Neural crest cell (in vitro differentiated cells): ENCODE data around the gene RFTN1. TPM values are rescaled to one million over a fixed set of nuclear protein-coding genes. Genes with fewer than 3 reads are reported as not detected.

Experiments used
- DNase-seq: peaks from one replicate; pipeline ENCODE4 v3.0.0; 2021; ENCODE audit warnings: low read depth, mixed read lengths, low spot score
- H3K27ac Mint-ChIP-seq: one replicate; pipeline ENCODE4 v1.8.0; 2021; ENCODE audit warnings: mild to moderate bottlenecking, mixed read lengths; ENCODE audit not compliant: unreplicated experiment
- H3K27me3 Mint-ChIP-seq: 2 replicates; pipeline ENCODE4 v1.8.0; 2021; ENCODE audit warnings: low read depth, mild to moderate bottlenecking, mixed read lengths
- H3K36me3 Mint-ChIP-seq: 2 replicates; pipeline ENCODE4 v1.8.0; 2021; ENCODE audit warnings: low read depth, mild to moderate bottlenecking, mixed read lengths
- H3K4me1 Mint-ChIP-seq: 2 replicates; pipeline ENCODE4 v1.8.0; 2021; ENCODE audit warnings: mixed read lengths
- H3K4me3 Mint-ChIP-seq: one replicate; pipeline ENCODE4 v1.8.0; 2021; ENCODE audit warnings: mild to moderate bottlenecking, mixed read lengths
- H3K9me3 Mint-ChIP-seq: 2 replicates; pipeline ENCODE4 v1.8.0; 2021; ENCODE audit warnings: mixed read lengths
- total RNA-seq: library from RNA; stranded (reverse); gene quantifications from 2 replicates; pipeline ENCODE4 v1.2.1, GENCODE V29; 2021
- TF ChIP-seq, protein P1 (sequence below): fragments of 200-600 bp; sonication (generic); conservative IDR thresholded peaks from 2 replicates; pipeline ENCODE4 v1.5.0; 2021; ENCODE audit warnings: antibody characterized with exemption, mild to moderate bottlenecking

The RFTN1 gene
- total RNA-seq, 1 donor from 2014 or later = 2.0 TPM

DNA sequence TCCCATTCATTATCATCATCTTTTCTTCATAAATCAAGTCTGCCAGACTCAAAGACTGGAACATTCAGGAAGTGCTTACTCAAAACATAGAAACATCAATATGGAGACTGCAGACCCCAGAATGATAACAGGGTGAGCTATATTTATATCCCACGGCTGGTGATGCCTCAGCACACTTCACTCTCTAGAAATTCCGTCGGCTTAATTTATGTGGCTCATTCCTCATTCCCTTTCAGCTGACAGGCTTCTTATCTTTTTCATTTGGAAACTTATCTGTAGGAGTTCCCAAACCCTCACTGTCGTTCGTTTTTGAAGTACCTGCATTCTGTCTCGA, 45.5 kb downstream of the RFTN1 start:
- no peaks in the 10 kb centered on the region for H3K27me3 Mint-ChIP-seq
- no peak for DNase-seq
- no peak overlapping the region for H3K4me3 Mint-ChIP-seq
- TF ChIP-seq, protein P1, sequence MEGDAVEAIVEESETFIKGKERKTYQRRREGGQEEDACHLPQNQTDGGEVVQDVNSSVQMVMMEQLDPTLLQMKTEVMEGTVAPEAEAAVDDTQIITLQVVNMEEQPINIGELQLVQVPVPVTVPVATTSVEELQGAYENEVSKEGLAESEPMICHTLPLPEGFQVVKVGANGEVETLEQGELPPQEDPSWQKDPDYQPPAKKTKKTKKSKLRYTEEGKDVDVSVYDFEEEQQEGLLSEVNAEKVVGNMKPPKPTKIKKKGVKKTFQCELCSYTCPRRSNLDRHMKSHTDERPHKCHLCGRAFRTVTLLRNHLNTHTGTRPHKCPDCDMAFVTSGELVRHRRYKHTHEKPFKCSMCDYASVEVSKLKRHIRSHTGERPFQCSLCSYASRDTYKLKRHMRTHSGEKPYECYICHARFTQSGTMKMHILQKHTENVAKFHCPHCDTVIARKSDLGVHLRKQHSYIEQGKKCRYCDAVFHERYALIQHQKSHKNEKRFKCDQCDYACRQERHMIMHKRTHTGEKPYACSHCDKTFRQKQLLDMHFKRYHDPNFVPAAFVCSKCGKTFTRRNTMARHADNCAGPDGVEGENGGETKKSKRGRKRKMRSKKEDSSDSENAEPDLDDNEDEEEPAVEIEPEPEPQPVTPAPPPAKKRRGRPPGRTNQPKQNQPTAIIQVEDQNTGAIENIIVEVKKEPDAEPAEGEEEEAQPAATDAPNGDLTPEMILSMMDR = no peak
- no peaks in the 10 kb centered on the region for H3K4me1 Mint-ChIP-seq
- no peak overlapping the region for H3K27ac Mint-ChIP-seq
- H3K36me3 Mint-ChIP-seq = no peaks in the 10 kb centered on the region
- peaks cover 2% of the 10 kb centered on the region for H3K9me3 Mint-ChIP-seq

DNA sequence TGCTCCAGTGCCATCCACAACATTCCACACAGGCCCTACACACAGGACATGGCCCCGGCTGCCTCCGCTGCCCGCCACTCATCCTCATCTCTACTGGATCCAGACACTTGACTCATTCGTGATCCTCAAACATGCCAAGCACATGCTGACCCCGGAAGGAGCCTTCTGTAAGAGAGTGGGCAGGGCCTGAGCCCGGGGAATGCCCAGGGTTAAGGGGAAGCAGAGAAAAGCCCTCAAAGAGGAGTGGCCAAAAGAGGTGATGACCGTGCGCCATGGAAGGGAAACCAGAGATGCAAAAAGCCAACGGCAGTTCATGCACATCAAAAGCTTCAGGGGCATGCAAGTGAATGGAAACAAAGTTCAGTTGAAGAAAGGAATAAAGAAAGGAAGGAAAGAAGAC, 46.1 kb downstream of the RFTN1 start:
- H3K36me3 Mint-ChIP-seq = no peaks in the 10 kb centered on the region
- H3K9me3 Mint-ChIP-seq = peaks cover 2% of the 10 kb centered on the region
- H3K4me1 Mint-ChIP-seq = no peaks in the 10 kb centered on the region
- H3K4me3 Mint-ChIP-seq = no peak overlapping the region
- no peak for DNase-seq
- H3K27me3 Mint-ChIP-seq = no peaks in the 10 kb centered on the region
- TF ChIP-seq, protein P1 = no peak
- no peak overlapping the region for H3K27ac Mint-ChIP-seq

DNA sequence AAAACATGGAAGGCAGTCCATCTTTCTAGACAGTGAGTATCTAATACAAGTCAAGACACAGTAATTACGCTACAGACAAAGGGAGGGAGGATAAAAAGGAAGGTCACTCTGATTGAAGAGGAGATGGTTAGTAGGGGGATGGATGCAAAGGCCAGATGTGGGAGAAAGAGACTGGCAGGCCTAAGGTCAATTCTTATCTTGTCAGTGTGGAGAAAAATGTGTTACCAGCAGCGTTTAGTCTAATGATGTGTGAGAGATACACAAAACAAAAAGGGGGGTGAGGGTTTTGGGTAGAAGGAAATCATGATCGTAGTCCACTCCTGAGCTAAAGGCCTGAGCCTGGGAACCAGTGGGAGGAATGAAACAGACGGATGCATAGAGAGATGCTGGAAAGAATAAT, 46.7 kb downstream of the RFTN1 start:
- Mint-ChIP-seq H3K4me1 (no peaks in the 10 kb centered on the region), H3K36me3 (no peaks in the 10 kb centered on the region), H3K27ac (no peak overlapping the region), H3K9me3 (peaks cover 2% of the 10 kb centered on the region), H3K27me3 (no peaks in the 10 kb centered on the region), H3K4me3 (no peak overlapping the region)
- TF ChIP-seq, protein P1 = no peak
- no peak for DNase-seq

- Mint-ChIP-seq H3K27me3 (no peaks in the 10 kb centered on the region), H3K4me1 (no peaks in the 10 kb centered on the region), H3K9me3 (no peaks in the 10 kb centered on the region), H3K4me3 (no peak overlapping the region), H3K27ac (no peak overlapping the region), H3K36me3 (no peaks in the 10 kb centered on the region)
- no peak for DNase-seq
- TF ChIP-seq, protein P1 = no peak
Measured at GRCh38 chr3:16464511-16465148, 48.9 kb downstream of the RFTN1 start.

- Mint-ChIP-seq H3K27me3 (no peaks in the 10 kb centered on the region), H3K27ac (no peak overlapping the region), H3K4me1 (no peaks in the 10 kb centered on the region), H3K9me3 (no peaks in the 10 kb centered on the region), H3K36me3 (no peaks in the 10 kb centered on the region), H3K4me3 (no peak overlapping the region)
- TF ChIP-seq, protein P1 = no peak
- DNase-seq = no peak
Measured at GRCh38 chr3:16463914-16464313, 49.6 kb downstream of the RFTN1 start.

DNA sequence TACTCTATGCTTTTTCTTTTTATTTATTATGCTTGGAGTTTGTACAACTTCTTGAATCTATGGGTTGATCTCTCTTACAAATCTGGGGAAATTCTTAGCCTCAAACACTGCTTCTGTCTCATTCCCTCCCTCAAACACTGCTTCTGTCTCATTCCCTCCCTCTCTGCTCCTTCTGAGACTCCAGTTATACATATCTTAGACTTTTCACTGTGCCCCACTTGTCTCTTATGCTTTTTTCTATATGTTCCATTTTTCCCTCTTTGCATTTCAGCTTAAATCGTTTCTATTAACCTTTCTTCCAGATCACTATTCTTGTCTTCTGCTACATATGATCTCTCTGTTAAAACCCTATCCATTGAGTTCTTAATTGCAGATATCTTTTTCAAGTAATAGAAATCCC, 50.4 kb downstream of the RFTN1 start:
- TF ChIP-seq, protein P1 = no peak

More for the DNA sequence above, 50.4 kb downstream of the RFTN1 start:
- H3K36me3 Mint-ChIP-seq = no peaks in the 10 kb centered on the region
- no peaks in the 10 kb centered on the region for H3K9me3 Mint-ChIP-seq
- H3K4me1 Mint-ChIP-seq = no peaks in the 10 kb centered on the region
- no peak for DNase-seq
- H3K27me3 Mint-ChIP-seq = no peaks in the 10 kb centered on the region
- no peak overlapping the region for H3K27ac Mint-ChIP-seq
- H3K4me3 Mint-ChIP-seq = no peak overlapping the region
